ENCODE measurements around the gene THADA. TPM values are rescaled to one million over a fixed set of nuclear protein-coding genes. Genes with fewer than 3 reads are reported as not detected.

The THADA gene
- total and polyA plus RNA-seq, 2 donors (not counting 3 experiments of a cell fraction or from before 2014, with no cell fraction given), result 22.6 to 25.3 TPM

GRCh38 chr2:43230351-43230885, 365.4 kb downstream of the THADA start:
- dilution Hi-C loops (cut with MboI; ENCODE audit: extremely low pct_ligation_motif_present, low sequenced_read_pairs), result no loop called here
- TF ChIP-seq POLR2A (IDR thresholded peaks at IDR 0.05; ENCODE audit: low read depth, low read length) (no peak), GATA2 (IDR thresholded peaks at IDR 0.05; ENCODE audit: insufficient read depth, insufficient read length, low read depth, low read length) (no peak), JUN (IDR thresholded peaks at IDR 0.05; ENCODE audit: borderline replicate concordance, insufficient read depth, insufficient read length, low read depth) (no peak), EZH2 (IDR thresholded peaks at IDR 0.05; ENCODE audit: borderline replicate concordance, low read depth, low read length, severe bottlenecking) (no peak), CTCF (IDR thresholded peaks at IDR 0.05; ENCODE audit: extremely low read depth in 1 of 2, insufficient read depth in 1 of 2, low read depth in 1 of 2, low read length in 2 of 2) (no peak), FOS (IDR thresholded peaks at IDR 0.05; ENCODE audit: borderline replicate concordance, insufficient read depth, low read length) (no peak), MAX (IDR thresholded peaks at IDR 0.05; ENCODE audit: insufficient read depth, insufficient read length) (no peak), POLR2AphosphoS5 (IDR thresholded peaks at IDR 0.05; ENCODE audit: insufficient read depth, low read depth, low read length) (no peak), MYC (IDR thresholded peaks at IDR 0.05; ENCODE audit: low read depth, low read length) (no peak)

More at GRCh38 chr2:43230351-43230885, 365.4 kb downstream of the THADA start:
- no peak overlapping the region for H3K4me3 ChIP-seq (replicated peaks in 1 of 3; ENCODE audit: insufficient read depth in 1 of 3, low read depth in 1 of 3, low read length in 3 of 3)
- CTCF ChIA-PET, result interaction anchor here (1.8 to 12.8 kb wide), 7 partner anchors 249 to 402 kb away, joined by 7 to 240 read pairs (median 30); no protein-coding TSS in a partner anchor
- FAIRE-seq (no peak), DNase-seq (ENCODE audit: low read depth, low spot score) (no peak)
- no peak overlapping the region for H3K4me2 ChIP-seq (ENCODE audit: insufficient read depth, low read length)
- H3K27me3 ChIP-seq (ENCODE audit: control insufficient read depth in 2 of 2, insufficient read depth in 2 of 2, low read length in 2 of 2), result no peaks in the 10 kb centered on the region
- peaks cover 9% of the 10 kb centered on the region for H3K79me2 ChIP-seq (ENCODE audit: control insufficient read depth, insufficient read depth, low read length)
- no peaks in the 10 kb centered on the region for H3K36me3 ChIP-seq (ENCODE audit: control insufficient read depth in 2 of 2, extremely low read depth in 1 of 2, insufficient read depth in 2 of 2, low read length in 2 of 2)
- peaks cover 9% of the 10 kb centered on the region for H3K4me1 ChIP-seq (ENCODE audit: control insufficient read depth, extremely low read depth, insufficient read depth, low read length)
- no peaks in the 10 kb centered on the region for H4K20me1 ChIP-seq (replicated peaks; ENCODE audit: control insufficient read depth, extremely low read depth, insufficient read depth, low read length)
- H3K9ac ChIP-seq (replicated peaks; ENCODE audit: extremely low read depth, insufficient read depth, low read length), result no peak overlapping the region
- H3K9me3 ChIP-seq (replicated peaks; ENCODE audit: control insufficient read depth, insufficient read depth, low read length), result no peaks in the 10 kb centered on the region
- no peaks in the 10 kb centered on the region for H3K9me1 ChIP-seq (replicated peaks; ENCODE audit: control insufficient read depth, extremely low read depth, insufficient read depth, low read length)
- intact Hi-C loops (cut with micrococcal nuclease), result no loop called here
- POLR2A ChIA-PET, result no interaction called here
- H2AFZ ChIP-seq (ENCODE audit: low read depth, low read length), result no peak overlapping the region
- no TSS peak for BruUV-seq (replicated peaks)
- no peak overlapping the region for H3K27ac ChIP-seq (ENCODE audit: insufficient read depth, low read depth, low read length)

Data from endothelial cell of umbilical vein (primary cell).